HPDE6-E6E7 (cell line): Measurements from ENCODE around the gene CDC14B.
"Not testable (repeated sequence)": the region's sequence is repeated elsewhere in the genome, so short reads cannot be mapped to it uniquely, and the experiment has no call there.

Experiments
- DNase-seq: peaks from one replicate; pipeline ENCODE4 v3.0.0; 2011; ENCODE audit warnings: missing footprints; ENCODE audit errors: extremely low spot score

Gene CDC14B

DNA sequence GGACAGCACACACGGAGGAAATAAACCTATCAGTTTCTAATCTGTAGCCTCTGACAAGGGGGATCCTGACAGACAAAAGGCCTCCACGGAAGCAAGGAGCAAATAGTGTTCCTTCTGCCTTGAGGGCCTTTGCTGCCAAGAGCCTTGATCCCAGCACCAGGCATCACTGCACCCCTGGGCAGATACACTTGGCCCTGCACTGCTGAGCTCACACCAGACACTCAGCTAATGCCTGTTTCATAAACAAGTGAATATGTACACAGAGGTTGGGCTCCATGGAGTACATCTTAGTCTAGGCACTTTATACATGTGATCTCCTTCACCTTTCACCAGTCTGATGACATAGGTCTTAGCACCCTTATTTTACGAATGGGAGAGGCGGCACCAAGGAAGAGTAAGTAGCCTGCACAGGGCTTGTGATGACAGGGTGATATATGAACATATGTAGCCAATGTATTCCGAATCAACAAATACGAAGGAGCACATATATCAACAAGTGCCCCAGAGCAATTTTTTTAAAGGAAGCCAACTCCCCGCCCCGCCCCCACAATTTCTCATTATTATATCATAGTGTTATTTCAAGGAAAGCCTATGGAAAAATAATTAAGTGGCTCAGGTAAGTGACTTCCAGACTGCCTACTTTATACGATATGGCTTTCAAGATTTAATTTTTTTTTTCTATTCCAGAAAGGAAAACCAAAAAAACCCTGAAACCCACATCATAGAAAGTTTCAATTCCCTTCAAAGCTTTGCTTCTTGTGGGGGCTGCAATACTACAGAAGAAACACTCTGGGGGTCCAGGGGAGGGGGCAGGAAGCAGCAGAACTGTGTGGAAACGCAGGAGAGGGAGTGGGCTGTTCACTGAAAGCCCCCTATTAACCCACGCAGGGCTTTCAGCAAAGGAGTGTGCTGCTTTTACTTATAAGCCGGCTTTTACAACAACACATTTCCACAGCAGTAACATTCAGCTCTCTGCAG lies 32.0 kb downstream of the CDC14B start:
- no peak for DNase-seq

DNA sequence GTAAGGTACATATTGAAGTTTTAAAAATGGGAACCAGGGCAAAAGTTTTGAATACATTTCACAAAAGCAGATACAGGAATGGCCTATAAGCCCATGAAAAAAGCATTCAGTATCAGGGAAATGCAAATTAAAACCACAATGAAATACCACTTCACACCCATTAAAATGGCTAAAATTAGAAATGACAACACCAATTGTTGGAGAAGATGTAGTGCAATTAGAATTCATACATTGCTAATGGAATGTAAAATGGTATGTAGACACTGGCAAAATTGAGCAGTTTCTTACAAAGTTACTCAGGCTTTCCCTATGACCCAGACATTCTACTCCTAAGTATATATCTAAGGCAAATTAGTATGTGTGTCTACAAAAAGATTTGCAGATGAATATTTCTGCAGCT lies 34.2 kb downstream of the CDC14B start:
- no peak for DNase-seq

DNA sequence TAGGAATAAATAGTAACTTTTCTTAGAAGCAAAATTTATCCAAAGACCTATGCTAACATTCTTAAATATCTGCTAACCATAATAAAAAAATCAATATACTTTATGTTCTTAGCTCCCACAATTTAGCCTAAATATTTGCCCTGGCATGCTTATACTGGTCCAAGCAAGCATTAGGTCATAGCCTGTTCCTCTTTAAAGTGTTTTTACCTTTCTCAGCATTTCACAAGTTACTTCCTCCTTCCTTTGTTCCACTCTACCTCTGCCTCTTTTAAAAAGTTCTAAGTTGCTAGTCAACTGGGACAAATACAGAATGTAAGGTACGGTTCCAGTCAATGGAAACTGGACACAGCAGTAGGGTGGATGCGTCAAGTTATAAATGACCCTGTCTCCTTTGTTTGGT lies 37.4 kb downstream of the CDC14B start:
- DNase-seq = not testable (repeated sequence)

DNA sequence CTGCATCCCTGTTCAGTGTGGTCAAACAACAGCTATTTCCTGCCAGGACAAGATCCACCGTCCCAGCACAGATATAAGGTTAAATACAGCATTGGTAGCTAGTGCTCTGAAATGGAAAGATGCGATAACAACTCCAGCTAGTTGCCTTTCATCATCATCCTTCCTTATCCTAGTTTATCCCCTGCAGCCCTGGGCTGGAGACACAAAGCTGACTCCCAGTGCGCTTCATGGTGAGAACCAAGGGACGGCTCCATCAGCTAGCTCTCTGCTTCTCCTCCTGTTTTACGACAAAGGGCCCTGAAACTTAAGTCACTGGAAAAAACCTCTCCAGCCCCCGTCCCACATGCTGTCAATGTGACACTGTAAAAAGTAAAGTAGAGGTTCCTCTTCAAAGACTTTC lies 37.9 kb downstream of the CDC14B start:
- DNase-seq = no peak

DNA sequence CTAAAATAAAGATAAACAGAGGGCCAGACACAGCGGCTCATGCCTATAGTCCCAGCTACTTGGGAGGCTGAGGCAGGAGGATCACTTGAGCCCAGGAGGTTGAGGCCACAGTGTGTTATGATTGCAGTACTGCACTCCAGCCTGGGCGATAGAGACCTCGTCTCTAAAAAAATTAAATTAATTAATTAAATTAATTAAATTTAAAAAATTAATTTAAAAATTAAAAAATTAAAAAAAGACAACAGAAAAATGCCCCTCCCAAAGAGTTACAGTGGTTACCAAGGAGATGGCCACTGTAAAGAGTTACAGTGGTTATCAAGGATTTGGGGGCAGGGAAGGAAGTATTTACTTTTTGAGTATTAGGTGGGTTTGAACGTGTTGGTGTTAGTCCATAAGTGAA lies 38.3 kb downstream of the CDC14B start:
- no peak for DNase-seq

DNA sequence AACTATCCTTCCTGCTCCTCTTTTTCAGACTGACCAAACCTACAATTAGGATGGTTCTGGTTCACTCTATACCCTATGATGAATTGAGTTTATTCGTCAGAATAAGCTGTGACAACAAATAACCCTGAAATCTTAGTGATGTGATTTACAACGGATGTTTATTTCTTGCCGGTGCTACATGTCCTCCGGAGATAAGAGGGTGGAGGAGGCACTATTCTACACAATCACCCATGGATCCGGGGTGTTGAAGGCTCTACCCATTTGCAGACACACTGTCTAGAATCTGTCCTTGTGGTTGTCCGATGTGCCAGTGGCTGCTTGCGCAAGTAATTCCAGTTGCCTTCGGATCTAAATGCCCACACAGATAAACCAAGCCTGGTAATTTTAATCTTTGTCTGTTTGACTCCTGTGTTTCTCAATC lies 44.7 kb downstream of the CDC14B start:
- no peak for DNase-seq

DNA sequence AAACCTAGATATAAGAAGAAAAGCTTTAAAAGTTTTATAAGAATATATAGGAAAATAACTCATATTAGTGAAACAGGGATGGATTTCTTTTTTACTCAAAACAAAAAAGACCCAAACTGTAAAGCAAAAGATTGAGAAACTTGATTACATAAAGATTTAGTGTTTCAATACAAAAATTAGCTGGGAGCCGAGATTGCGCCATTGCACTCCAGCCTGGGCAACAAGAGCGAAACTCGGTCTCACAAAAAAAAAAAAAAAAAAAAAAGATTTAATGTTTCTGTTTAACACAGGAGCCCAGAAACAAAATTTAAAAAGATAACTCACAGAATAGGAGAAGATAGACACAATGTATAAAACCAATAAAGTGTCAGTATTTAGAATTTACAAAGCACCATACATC lies 45.2 kb downstream of the CDC14B start:
- no peak for DNase-seq

DNA sequence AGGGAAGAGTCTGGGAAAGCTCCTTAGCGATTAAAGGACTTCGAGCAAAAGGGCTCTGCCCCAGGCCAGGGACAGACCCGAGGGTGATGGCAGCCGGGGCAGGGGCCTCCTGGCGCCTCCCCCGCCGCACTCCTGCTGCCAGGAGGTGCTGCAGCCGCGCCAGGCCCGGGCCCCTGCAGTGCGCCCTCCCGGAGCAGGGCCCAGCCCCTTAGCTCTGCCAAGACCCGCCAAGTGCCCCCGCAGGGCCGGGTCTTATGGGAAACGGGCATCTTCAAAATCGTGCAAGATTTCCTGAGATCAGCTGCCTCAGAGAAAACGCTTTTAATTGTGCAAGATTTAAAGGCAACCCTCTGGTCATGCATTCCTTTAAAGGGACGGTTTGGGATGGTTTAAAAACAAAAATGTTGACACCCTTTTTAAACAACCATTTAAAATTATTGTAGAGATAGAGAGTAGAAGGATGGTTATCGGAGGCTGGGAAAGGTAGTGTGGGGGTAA lies 52.4 kb downstream of the CDC14B start:
- peak; percentile 28 for DNase-seq

DNA sequence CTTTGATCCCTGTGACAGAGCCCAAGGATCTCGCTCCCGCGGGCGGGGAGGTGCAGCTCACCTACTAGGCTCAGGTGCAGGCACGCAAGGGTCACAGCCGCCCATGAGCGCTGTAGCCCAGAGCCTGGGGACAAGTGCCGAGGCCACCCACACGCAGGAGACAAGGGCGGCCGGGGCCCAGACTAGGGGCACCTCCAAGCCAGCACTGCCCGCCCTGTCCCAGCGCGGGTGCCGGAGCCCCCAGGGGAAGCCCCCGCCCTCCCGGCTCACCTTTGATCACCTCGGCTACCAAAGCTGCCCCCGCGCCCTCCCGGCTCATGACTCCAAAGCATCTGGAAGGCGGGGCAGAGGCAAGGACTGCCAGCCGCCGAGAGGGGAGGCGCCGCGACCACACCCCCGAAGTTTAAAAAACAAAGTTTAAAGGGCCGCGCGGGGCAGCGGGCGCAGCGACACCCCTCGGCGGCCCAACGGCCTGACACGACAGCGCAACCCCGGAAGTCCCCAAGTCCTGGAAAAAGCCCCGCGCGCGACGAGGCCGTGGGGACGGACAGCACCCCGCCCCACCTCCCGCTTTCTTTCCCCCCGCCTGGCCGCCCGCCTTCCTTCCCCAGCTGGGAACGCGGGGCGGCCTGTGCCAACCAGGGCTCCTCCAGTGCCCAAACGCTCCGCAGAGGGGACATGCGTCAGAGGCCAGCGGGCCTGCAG lies 53.0 kb downstream of the CDC14B start:
- DNase-seq = peak; percentile 47

DNA sequence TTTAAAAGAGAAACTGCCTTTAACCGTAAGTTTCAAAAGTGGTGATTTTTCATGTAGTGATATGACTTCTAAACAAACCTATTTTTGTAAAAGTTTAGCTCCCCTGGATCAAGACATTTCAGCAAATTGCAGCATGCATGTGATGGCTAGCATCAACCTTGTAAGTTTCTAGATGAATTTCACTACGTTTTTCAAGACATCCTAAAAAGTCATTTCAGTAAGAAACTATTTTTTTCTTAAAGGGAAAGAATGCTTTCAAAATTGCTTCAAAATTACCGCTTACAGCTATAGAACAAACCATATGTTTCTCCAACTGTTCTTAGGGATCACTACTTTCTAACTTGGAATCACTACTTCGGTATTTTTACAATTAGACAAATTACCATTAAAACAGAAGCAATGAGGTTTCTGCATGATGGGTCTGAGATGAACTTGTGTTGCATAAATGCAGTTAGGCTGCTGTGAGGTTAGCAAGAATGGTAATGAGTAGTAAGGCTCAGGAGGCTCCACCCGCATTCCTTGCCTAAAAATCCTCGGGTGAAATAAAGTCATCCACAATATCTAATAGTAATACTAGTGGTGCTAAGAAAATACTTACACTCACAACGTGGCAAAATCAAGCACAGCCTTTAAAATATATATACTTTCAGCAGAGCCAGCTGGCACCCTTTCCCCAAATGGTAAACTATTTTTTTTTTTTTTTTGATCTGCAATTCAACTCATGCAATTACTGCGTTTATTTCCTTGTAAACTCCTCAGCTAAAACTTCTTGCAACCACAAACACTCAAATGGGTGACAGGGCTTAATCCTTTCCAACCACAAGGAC lies 53.8 kb downstream of the CDC14B start:
- no peak for DNase-seq

DNA sequence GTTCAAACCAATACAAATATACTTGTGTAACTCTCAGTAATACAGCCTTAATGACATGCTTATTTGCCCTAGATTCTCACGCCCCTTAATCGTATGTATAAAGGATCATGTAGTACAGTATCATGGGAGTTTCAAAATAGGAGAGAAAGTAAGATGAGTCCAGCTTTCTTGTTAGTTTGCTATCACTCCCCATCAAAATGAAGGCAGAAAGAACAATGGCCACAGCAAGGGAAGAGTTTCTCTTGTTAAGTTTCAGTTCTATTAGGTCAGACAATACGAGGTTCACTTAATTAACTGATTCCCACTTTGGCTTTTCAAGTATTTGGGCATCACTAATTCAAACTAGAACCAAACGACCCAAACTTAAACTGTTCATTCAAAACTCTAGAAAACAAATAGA lies 55.4 kb downstream of the CDC14B start:
- DNase-seq = no peak

DNA sequence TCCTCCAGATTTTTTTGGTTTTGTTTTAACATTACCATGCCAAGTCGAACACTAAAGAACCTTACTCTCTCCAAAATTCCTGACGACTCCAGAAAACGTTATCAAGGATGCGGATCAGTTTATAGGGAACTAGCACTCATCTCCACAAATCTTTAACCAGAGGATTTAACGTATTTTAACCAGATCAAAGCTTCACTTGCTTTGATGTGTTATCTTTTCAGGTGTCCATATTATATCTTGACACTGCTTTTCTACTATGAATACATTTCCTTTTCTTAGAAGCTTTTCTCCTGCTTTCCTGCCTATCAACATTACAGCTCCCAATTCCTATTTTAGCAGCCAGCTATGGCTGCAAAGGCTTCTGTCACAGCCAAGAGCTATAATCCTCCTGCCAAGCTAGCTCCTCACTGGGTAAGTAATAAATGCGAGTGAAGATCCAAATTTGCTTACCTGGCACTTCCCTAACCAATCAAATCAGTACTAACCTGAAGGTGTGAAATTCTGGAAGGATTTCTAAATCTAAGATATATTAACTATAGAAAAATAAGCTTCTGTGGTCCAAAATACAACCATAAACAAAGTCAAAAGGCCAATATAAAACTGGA lies 60.2 kb downstream of the CDC14B start:
- no peak for DNase-seq

DNA sequence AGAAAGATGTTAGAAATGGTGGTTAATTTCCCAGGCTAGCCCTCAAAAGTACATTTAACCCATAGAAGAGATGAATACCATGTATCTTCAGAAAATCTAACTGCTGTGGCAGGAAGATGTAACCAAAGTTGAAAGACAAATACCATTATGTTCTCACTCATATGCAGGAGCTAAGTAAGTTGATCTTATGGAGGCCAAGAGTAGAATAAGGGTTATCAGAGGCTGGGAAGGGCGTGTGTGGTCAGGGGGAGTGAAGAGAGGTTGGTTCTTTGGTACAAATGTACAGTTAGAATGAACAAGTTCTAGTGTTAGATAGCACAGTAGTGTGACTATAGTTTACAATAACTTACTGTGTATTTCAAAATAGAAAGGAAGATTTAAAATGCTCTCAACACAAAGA lies 61.7 kb downstream of the CDC14B start:
- no peak for DNase-seq

DNA sequence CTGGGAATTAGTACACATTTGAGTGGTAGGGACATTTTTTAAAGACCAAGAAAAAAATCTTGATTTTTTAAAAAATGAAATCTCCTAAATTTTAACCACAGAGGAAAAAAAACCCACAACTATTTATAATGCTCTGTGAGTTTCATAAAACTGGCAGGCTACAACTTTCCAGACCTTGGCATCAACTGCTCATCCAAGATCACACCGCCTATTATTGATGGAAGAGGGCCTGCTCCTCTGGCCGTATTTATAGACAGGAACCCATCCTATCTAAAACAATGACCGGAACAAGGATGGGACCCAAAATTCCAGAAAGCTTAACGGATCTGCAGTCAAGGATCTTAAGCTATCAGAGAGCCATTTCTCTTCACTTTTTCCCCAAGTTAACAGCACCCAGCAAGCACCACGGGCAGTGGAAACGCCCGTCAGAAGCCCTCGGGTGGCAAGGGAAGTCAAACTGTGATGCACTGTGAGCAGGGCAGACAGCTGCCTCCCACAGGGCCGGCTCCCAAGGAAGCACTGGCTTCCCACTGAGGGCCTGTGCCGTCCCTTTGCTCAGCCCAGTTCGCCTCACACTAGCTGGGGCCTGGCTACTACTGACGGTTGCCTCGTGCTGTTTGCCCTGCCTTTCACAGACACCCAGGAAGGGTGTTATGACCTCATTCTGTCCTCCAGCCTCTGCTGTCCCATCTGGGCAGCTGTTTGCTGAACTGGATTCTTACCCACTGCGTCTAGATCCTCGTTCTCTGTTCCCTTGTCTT lies 62.8 kb downstream of the CDC14B start:
- no peak for DNase-seq

DNA sequence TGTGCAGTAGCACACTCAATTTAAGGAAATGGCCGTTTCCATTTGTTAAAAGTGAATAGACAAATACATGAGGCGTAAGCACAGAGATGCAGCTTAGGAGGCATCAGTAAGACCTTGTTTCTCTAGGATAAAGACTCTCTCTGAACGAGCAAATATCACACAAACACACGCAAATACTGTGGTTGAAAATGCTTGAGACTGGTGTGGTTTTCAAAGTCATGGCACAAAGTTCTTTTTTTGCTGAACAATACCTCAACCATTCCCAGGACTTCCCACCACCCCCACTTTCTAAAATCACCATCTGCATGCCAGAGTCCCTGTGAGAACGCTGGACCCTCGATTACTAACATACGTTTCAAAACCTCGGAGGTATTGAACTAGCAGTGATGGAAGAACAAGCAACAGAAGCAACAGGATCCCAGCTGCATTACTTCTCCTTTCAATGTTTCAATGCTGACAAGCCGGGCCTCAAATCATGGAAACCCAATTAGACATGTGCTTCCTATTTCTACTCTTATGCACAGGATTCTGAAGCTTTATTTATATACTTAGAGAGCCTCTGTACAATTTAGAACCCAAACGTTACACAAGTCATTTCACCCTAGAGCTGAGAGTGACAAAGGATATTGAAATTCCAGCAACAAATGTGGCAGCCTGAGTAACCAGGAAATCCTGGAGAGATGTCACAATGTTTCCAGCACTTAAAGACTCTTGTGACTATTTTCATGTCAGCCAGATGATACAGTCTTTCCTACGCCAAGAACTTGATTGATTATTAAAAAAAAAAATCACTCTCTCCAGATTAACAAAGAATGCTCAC lies 63.9 kb downstream of the CDC14B start:
- no peak for DNase-seq

DNA sequence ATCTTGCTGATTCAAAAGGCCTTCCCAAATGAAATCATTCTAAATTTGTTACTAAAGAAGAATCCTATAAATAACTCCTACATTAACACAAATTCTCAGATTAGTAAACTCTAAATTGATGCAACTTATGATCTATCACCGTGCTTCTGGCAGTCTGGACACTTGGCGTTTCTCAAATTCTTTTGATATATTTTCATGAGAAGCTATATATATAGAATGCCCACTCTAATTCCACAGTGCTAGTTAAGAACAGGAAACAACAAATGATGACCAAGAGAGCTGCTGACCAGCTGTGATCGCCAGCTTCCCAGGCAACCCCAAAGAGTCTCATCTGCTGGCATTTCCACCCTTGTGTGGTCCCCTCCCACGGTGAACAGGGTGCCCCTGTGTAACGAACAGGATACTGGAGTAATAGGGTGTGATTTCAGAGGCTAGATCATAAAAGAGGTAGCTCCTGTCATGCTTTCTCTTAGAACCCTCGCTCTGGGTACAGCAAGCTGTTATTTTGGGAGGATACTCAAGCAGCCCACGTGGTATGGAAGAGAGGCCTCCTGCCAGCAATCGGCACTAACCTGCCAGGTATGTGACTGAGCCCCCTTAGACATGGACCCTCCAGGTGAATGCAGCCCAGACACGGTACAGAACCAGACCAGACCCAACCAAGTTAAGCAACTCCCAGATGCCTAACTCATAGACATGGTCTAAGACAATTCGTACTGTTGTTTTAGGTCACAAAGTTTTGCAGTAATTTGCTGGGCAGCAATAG lies 64.7 kb downstream of the CDC14B start:
- DNase-seq = no peak

DNA sequence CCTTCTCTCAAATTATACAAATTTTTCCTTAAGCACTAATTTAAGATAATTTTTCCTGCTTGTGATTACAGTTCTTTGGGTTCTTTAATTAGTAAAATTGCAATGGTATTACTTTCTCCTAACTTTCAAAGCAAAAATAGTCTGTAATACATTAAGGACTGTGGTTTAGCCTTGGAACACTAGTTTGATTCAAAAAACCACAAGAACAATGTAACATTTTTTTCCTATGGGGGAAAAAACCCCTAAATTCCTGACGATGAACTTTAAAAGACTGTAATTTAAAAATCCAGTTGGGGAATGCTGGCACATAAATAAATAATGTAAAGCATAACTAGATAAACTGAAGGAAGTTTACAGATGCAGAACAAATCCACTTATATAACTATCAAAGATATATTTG lies 65.3 kb downstream of the CDC14B start:
- DNase-seq = no peak

DNA sequence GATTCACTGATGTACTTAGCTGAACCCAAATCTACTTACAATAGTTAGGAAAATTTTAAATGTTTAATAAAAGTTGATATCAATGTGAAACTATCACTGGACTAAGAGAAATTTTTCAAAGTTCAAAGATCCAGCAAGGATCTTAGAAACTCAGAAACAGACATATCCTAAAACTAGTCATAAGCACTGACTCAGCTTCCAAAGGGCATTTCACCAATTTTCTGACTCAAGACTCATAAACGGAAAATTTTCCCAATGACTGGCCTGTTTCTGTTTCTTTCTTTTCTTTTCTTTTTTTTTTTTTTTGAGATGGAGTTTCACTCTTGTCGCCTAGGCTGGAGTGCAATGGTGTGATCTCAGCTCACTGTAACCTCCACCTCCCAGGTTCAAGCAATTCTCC lies 66.6 kb downstream of the CDC14B start:
- DNase-seq = no peak

DNA sequence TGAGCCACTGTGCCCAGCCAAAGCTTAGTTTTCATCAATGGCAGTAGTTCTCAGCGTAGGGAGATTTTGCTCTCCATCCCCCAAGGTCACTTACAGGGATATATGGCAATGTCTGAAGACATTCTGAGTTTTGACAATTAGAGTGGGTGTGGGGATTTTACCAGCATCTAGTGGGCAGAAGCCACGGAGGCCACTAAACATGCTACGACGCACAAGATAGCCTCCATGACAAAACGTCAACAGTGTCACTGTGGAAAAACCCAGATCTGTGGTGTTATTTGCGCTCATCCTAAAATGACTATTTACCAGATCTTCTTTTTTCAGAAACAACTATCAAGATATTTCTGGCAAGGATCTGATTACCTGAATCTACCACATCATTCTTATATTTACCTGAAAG lies 68.2 kb downstream of the CDC14B start:
- no peak for DNase-seq
